Fibroblast of villous mesenchyme (primary cell): ENCODE results near the gene POU2AF1. TPM values are rescaled to one million over a fixed set of nuclear protein-coding genes. Genes with fewer than 3 reads are reported as not detected.

Source experiments
- DNase-seq: peaks from one replicate; pipeline ENCODE4 v3.0.0-alpha.2; 2010; ENCODE audit warnings: low read depth
- H3K4me3 ChIP-seq: 2 replicates; pipeline ENCODE4 v1.5.1; 2011; ENCODE audit warnings: low read depth, mild to moderate bottlenecking, low read length
- total RNA-seq: library from RNA; depleted of rRNA; stranded (reverse); fragments of >200 nt; gene quantifications from 2 replicates; pipeline ENCODE4 v1.2.3, GENCODE V29; 2012
- TF ChIP-seq, protein P1 (sequence below): IDR thresholded peaks from 2 replicates; pipeline ENCODE4 v1.5.1; 2012; ENCODE audit warnings: low read depth, mild to moderate bottlenecking, low read length; ENCODE audit not compliant: insufficient read depth

The POU2AF1 gene
- total RNA-seq, 1 donor = not detected

DNA sequence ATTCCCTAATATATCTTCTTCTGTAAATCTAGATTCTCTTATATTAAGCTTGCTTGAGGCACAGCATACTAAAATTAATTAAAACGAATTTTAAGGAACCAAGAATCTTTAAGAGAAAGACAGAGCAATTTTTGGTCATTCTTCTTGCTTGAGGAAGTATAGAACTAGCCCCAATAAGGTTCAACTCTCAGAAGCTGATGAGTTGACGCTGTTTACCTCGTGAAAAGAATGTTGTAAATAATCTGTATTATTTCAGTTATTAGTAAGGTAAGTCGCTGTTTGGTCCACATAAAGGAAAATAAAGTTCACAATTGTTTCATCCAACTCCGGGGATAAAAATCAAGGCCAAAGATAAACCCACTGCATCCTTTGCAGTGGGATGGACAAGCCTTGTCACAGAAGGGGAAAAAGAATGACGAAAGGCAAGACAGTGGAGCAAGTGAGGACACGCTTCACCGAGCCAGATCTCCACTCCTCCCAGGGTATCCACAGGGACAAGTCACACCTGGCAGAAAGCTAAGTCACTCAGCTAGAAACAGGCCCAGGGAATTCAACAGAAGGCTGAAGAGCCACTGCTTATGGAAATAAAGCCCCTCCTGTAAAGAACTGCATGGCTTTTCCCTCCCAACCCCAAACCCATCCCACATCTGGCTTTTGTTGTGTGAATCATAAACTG is 752 bp downstream of the POU2AF1 start:
- no peak for DNase-seq
- no peak overlapping the region for H3K4me3 ChIP-seq
- TF ChIP-seq, protein P1, sequence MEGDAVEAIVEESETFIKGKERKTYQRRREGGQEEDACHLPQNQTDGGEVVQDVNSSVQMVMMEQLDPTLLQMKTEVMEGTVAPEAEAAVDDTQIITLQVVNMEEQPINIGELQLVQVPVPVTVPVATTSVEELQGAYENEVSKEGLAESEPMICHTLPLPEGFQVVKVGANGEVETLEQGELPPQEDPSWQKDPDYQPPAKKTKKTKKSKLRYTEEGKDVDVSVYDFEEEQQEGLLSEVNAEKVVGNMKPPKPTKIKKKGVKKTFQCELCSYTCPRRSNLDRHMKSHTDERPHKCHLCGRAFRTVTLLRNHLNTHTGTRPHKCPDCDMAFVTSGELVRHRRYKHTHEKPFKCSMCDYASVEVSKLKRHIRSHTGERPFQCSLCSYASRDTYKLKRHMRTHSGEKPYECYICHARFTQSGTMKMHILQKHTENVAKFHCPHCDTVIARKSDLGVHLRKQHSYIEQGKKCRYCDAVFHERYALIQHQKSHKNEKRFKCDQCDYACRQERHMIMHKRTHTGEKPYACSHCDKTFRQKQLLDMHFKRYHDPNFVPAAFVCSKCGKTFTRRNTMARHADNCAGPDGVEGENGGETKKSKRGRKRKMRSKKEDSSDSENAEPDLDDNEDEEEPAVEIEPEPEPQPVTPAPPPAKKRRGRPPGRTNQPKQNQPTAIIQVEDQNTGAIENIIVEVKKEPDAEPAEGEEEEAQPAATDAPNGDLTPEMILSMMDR = no peak

DNA sequence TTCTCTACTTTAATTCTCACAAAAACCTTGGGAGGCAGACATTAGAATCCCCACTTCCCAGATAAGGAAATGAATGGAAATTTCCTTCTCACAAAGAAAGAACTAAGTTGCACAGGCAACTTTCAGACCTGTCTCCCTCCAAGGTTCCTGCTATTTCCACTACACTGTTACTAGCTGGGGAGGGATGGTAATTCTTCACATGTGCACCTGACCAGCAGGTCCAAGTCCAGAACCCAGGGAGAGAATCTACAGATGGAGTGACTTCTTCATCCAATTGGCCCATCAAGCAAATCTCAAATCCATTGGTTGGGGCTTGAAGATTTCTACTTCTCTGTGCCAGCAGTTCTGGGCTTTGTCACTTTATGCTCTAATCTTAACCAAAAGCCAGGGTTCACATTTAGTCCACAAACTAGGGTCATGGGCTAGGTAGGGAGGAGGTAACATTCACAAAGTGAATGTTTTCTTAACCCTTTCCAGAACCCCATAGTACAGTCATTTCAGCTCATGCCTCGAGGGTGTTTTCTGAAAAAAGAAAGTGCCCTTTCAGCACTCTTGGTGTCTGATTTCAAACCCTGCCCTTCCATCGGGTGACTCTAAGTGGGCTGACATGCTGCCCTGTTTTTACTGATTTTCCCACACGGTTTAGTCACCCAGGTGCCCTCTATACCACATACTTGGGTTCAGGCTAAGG is 2.7 kb downstream of the POU2AF1 start:
- H3K4me3 ChIP-seq = no peak overlapping the region
- no peak for DNase-seq
- TF ChIP-seq, protein P1 = no peak

DNA sequence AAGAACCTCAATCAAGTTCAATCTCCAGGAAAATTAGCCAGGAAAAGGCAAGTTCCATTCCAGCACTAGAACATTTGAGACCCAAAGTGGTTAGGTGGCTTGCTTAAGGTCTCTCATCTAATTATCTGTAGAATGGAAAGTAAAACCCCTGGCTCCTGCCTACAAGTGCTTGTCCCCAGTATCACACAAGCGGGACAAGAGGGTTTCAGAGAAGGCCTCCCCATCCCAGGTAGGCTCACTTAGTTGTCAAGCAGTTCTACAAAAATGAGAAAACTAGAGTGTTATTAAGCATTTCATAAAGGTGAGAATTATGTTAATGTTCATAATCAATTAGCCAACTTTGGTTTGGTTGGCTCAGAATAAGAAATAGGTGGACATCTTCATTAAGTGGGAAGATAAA is 5.5 kb downstream of the POU2AF1 start:
- H3K4me3 ChIP-seq = no peak overlapping the region
- TF ChIP-seq, protein P1 = no peak
- no peak for DNase-seq

DNA sequence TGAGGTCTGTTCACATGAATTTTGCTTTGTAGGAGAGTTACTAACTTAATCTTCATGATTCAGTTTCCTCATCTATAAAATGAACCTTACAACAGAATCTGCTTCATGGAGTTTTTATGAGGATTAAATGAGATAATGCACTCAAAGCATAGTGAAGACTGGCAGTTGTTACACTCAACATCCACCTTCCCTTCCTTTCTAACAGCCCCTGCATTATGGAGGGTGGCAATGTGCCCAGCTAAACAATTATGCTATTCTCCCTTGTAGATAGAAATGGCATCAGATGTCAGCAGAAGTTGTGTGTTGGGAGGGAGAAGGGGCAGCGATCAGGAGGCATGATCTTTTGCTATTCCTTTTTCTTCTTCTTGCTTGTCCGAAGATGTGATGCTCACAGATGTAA is 6.5 kb downstream of the POU2AF1 start:
- no peak overlapping the region for H3K4me3 ChIP-seq
- TF ChIP-seq, protein P1 = no peak
- DNase-seq = no peak

DNA sequence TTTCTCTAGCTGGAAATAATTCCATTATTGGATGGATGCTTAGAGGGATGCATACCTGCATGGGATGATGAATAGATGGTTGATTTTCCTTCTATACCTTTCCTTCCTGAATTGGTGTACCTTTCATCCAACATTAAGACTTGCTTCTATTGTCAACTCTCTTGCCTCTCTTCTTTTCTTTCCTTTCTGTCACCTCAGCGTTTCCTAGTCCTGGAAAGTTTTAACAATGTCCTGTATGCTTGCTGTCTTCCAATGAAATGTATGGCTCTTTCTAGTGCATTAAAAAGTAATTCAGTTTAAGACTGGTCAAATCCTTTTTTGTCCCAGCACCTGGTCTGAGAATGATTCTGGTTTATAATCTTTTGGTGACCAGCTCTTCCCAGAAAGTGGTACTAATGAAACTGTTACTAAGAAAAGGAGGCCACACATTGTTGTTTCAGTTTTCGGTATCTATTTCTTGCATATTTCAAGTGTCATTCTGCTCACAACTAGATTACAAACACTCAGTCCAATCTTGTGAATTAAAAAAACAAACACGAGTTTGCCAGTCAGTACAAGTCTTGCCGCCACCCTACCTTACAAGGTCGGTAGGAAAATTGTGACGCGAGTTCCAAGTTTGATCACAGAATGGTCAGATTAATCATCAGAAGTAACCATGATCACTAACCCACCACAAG is 8.0 kb downstream of the POU2AF1 start:
- no peak for DNase-seq
- no peak overlapping the region for H3K4me3 ChIP-seq
- TF ChIP-seq, protein P1 = no peak

DNA sequence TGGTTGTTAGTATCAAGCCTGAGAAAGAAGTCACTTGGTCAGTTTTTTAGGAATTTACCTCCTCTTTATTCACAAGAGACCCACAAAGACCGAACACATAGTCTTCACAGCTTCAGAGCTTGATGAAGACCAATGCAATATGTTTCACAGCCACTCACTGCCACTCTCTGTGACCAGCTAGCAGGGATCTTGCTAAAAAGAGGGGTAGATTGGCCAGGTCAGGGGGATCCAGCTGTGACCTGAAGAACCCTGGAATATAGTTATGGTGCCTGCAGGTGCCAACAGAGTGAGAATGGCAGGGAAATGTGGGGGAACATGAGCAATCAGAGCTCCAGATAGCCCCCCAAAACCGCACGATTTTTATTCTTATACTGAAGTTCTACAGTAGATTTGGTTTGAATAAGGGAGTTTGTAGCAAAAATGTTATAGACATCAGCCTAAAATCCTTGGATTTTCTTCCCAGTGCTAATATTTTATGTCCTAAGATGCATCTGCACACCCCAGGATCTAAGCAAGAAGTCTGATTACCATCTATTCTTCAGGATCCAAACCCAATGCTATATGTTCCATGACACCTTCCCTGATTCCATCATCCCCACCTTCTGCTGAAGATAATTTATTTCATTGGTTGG is 8.7 kb downstream of the POU2AF1 start:
- no peak for DNase-seq
- no peak overlapping the region for H3K4me3 ChIP-seq
- TF ChIP-seq, protein P1 = no peak
